Adrenal gland (tissue), 12 donors: ENCODE measurements around the gene NYAP1. TPM values are rescaled to one million over a fixed set of nuclear protein-coding genes. Genes with fewer than 3 reads are reported as not detected.
"Not testable (repeated sequence)": the region's sequence is repeated elsewhere in the genome, so short reads cannot be mapped to it uniquely, and the experiment has no call there.

Experiments used
- DNase-seq, 7 donors: peaks; one replicate each; pipeline ENCODE4 v3.0.0-alpha.2; 2019 to 2020
- H3K27ac ChIP-seq, 5 donors: fragments of 200-600 bp; sonication (generic) in 4 of 5; 1 replicate in 3 of 5; 2 replicates in 2 of 5; pipeline versions ENCODE4 v1.5.1 to v1.8.0; 2016 to 2020; ENCODE audit warnings: mild to moderate bottlenecking in 1 of 5
- H3K27me3 ChIP-seq: fragments of 200-600 bp; 2 replicates; pipeline ENCODE4 v1.8.0; 2021
- H3K36me3 ChIP-seq, 2 donors: fragments of 200-600 bp; replicated peaks in 1 of 2; 1 replicate in 1 of 2; 2 replicates in 1 of 2; pipeline versions ENCODE4 v1.5.1 to v1.8.0; 2018 to 2022
- H3K4me1 ChIP-seq, 2 donors: fragments of 200-600 bp; replicated peaks in 1 of 2; 1 replicate in 1 of 2; 2 replicates in 1 of 2; pipeline versions ENCODE4 v1.5.1 to v1.8.0; 2018 to 2021
- H3K4me3 ChIP-seq, 4 donors: fragments of 200-600 bp; sonication (generic) in 3 of 4; one replicate each; pipeline ENCODE4 v1.5.1; 2016 to 2018
- H3K9me3 ChIP-seq, 3 donors: fragments of 200-600 bp; sonication (generic) in 1 of 3; replicated peaks in 1 of 3; 1 replicate in 2 of 3; 2 replicates in 1 of 3; pipeline versions ENCODE4 v1.5.1 to v1.8.0; 2016 to 2021
- POLR2A ChIP-seq, 2 donors: fragments of 450-650 bp; IDR thresholded peaks; one replicate each; pipeline ENCODE4 v1.6.1; 2017; ENCODE audit warnings: antibody characterized with exemption in 2 of 2, mild to moderate bottlenecking in 2 of 2, moderate library complexity in 1 of 2
- WGBS, 4 donors: extraction: QIAGEN DNeasy Blood & Tissue Kit in 2 of 4; methylation state at CpG; one replicate each; pipeline versions ENCODE4 v1.1.5 to v1.1.7; 2013 to 2017; 5-methylcytosine and 5-hydroxymethylcytosine counted together
- intact Hi-C, 2 donors: fragments of 100-400 bp; cut with DNase I; formaldehyde crosslinking; loops; one replicate each; pipeline versions ENCODE4 v1.14.1 to v1.15.0; 2022 to 2023
- polyA plus RNA-seq, 3 donors: library from polyadenylated mRNA; stranded (reverse); fragments of 200-250 nt in 2 of 3; fragments of 350-450 nt in 1 of 3; fragmentation: Illumina TruSeq in 1 of 3; extraction: RNeasy Lipid Tissue Mini Kit (QIAGEN cat#74804) in 1 of 3; gene quantifications; one replicate each; pipeline ENCODE4 v1.2.3, GENCODE V29; 2013 to 2014
- total RNA-seq, 9 donors: library from RNA; depleted of rRNA in 4 of 9; stranded (reverse); fragments of >200 nt in 4 of 9; fragments of 120-200 nt in 1 of 9; fragmentation: NEBNext Ultra II Directional in 1 of 9; extraction: Animal tissue kit (Norgen Biotek cat#: 25700) in 1 of 9; gene quantifications; one replicate each; pipeline versions ENCODE4 v1.1.0 to v1.2.4, GENCODE V29; 2013 to 2023
- TF ChIP-seq, protein P1 (sequence below), 6 experiments: fragments of 450-650 bp in 4 of 6; fragments of 200-600 bp in 2 of 6; sonication (generic) in 1 of 6; IDR thresholded peaks; 1 replicate in 5 of 6; 2 replicates in 1 of 6; pipeline versions ENCODE4 v1.5.1 to v1.8.0; 2016 to 2021; ENCODE audit warnings: antibody characterized with exemption in 6 of 6, mild to moderate bottlenecking in 2 of 6, moderate library complexity in 1 of 6
- donor health status: healthy with polysubstance abuse.
- donor health status: Bipolar disorder and iron deficiency.
- donor health status: DM: yes; HTN: yes; CAD: no.
- donor health status: DM: no; HTN: no; CAD: no.
- donor health status: DM: no; HTN: no; CAD: no.
- donor health status: DM: yes; HTN: yes; CAD: no.

NYAP1 gene
- total and polyA plus RNA-seq, 12 donors: 0.79 to 26.1 (median 3.2) TPM; not detected in 1

DNA sequence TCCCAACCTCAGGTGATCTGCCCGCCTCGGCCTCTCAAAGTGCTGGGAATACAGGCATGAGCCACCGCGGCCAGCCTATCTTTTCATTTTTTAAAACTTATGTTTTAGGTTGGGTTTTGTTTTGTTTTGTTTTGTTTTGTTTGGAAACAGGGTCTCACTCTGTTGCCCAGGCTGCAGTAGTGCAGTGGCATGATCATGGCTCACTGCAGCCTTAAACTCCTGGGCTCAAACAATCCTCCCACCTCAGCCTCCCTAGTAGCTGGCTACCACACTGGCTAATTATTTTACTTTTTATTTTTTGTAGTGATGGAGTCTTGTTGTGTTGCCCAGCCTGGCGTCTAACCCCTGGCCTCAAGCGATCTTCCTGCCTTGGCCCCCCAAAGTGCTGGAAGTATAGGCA is 35.9 kb downstream of the NYAP1 start:
- intact Hi-C loops: no loop called here
- H3K9me3 ChIP-seq: no peaks in the 10 kb centered on the region
- no peaks in the 10 kb centered on the region for H3K27me3 ChIP-seq
- TF ChIP-seq POLR2A (IDR thresholded peaks at IDR 0.05): no peak
- TF ChIP-seq, protein P1, sequence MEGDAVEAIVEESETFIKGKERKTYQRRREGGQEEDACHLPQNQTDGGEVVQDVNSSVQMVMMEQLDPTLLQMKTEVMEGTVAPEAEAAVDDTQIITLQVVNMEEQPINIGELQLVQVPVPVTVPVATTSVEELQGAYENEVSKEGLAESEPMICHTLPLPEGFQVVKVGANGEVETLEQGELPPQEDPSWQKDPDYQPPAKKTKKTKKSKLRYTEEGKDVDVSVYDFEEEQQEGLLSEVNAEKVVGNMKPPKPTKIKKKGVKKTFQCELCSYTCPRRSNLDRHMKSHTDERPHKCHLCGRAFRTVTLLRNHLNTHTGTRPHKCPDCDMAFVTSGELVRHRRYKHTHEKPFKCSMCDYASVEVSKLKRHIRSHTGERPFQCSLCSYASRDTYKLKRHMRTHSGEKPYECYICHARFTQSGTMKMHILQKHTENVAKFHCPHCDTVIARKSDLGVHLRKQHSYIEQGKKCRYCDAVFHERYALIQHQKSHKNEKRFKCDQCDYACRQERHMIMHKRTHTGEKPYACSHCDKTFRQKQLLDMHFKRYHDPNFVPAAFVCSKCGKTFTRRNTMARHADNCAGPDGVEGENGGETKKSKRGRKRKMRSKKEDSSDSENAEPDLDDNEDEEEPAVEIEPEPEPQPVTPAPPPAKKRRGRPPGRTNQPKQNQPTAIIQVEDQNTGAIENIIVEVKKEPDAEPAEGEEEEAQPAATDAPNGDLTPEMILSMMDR (IDR thresholded peaks at IDR 0.05): no peak
- no peak overlapping the region for H3K27ac ChIP-seq
- no peak overlapping the region for H3K4me3 ChIP-seq
- peaks cover 0 to 4% of the 10 kb centered on the region in 2 donors for H3K4me1 ChIP-seq
- no peak for DNase-seq
- WGBS, 4 donors: 83 to 96% (median 90%) methylated on average over 6 of the region's 6 CpGs
- H3K36me3 ChIP-seq: no peaks in the 10 kb centered on the region

DNA sequence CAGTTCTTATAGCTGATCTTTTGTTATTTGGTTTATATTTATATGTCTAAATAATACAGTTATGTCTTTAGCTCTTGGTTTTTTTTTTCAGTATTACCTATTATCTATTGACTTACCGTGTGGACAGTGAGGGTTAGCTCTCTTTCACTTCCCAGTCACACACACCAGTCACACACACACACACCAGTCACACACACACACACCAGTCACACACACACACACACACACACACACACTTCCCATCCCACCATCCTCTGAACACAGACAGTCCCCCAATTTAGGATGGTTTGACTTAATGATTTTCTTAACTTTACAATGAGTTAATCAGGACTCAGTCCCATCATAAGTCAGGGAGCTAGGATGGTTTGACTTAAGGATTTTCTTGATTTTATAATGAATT is 36.4 kb downstream of the NYAP1 start:
- DNase-seq: no peak
- H3K4me1 ChIP-seq: peaks cover 0 to 1% of the 10 kb centered on the region in 2 donors
- no peaks in the 10 kb centered on the region for H3K36me3 ChIP-seq
- no peak for TF ChIP-seq POLR2A (IDR thresholded peaks at IDR 0.05)
- TF ChIP-seq, protein P1 (IDR thresholded peaks at IDR 0.05): no peak
- intact Hi-C loops: no loop called here
- H3K4me3 ChIP-seq: no peak overlapping the region
- H3K27ac ChIP-seq: no peak overlapping the region
- H3K27me3 ChIP-seq: no peaks in the 10 kb centered on the region
- 20 to 27% (median 25%) methylated on average over 1 of the region's 1 CpG for WGBS, 4 donors
- H3K9me3 ChIP-seq: no peaks in the 10 kb centered on the region

DNA sequence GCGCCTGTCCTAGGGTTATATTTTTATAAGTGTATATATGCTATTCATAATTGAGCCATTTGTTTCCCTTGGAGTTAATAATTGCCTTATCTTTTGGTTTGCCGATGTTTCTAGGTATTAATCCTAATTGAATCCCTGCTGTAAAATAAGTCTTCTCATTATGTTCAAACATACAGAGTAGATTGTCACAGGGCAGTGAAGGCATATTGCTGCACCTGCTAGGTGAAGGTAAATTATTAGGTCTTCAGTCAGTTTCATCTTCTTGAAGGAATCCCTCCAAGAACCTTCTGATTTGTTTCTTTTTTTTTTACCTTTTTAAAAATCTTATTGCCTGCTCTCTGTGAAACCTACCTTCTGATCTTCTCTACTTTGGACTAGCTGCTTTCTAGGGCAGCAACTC is 37.3 kb downstream of the NYAP1 start:
- TF ChIP-seq, protein P1 (IDR thresholded peaks at IDR 0.05): no peak
- TF ChIP-seq POLR2A (IDR thresholded peaks at IDR 0.05): no peak
- intact Hi-C loops: no loop called here
- H3K9me3 ChIP-seq: no peaks in the 10 kb centered on the region
- no peaks in the 10 kb centered on the region for H3K27me3 ChIP-seq
- H3K4me1 ChIP-seq: no peaks in the 10 kb centered on the region
- H3K36me3 ChIP-seq: no peaks in the 10 kb centered on the region
- 88 to 100% (median 94%) methylated on average over 2 of the region's 2 CpGs for WGBS, 4 donors
- no peak overlapping the region for H3K27ac ChIP-seq
- no peak for DNase-seq
- no peak overlapping the region for H3K4me3 ChIP-seq

DNA sequence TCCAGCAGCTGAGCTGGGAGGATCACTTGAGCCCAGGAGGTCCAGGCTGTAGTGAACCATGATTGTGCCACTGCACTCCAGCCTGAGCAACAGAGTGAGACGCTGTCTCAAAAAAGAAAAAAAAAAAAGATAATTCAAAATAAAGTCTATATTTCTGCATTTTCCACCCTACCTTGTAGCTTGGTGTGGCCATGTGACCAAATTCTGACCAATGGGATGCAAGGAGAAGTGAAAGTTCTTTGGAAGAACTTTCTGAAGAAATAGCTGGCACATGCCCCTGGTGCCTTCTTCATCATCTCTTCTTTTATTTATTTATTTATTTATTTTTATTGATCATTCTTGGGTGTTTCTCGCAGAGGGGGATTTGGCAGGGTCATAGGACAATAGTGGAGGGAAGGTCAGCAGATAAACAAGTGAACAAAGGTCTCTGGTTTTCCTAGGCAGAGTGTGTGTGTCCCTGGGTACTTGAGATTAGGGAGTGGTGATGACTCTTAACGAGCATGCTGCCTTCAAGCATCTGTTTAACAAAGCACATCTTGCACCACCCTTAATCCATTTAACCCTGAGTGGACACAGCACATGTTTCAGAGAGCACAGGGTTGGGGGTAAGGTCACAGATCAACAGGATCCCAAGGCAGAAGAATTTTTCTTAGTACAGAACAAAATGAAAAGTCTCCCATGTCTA is 38.3 kb downstream of the NYAP1 start:
- intact Hi-C loops, H3K9me3 ChIP-seq: not testable (repeated sequence)

DNA sequence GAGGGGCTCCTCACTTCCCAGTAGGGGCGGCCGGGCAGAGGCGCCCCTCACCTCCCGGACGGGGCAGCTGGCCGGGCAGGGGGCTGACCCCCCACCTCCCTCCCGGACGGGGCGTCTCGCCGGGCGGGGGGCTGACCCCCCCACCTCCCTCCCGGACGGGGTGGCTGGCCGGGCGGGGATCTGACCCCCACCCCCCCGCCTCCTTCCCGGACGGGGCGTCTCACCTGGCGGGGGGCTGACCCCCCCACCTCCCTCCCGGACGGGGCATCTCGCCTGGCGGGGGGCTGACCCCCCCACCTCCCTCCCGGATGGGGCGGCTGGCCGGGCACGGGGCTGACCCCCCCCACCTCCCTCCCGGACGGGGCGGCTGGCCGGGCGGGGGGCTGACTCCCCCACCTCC is 39.5 kb downstream of the NYAP1 start:
- H3K36me3 ChIP-seq, H3K27me3 ChIP-seq, intact Hi-C loops, H3K9me3 ChIP-seq, H3K27ac ChIP-seq, H3K4me1 ChIP-seq, H3K4me3 ChIP-seq, DNase-seq: not testable (repeated sequence)
- 88% methylated on average over 20 to 23 of the region's 34 CpGs; no CpG with 5 or more reads in 2 of the 4 donors for WGBS, 4 donors

More for the DNA sequence above, 38.3 kb downstream of the NYAP1 start:
- WGBS, 4 donors: 68 to 93% (median 78%) methylated on average over 2 of the region's 3 CpGs
- DNase-seq: peak in 1 of 7 donors; percentile 47
- H3K4me3 ChIP-seq, H3K36me3 ChIP-seq, H3K27me3 ChIP-seq, H3K27ac ChIP-seq, H3K4me1 ChIP-seq: not testable (repeated sequence)

DNA sequence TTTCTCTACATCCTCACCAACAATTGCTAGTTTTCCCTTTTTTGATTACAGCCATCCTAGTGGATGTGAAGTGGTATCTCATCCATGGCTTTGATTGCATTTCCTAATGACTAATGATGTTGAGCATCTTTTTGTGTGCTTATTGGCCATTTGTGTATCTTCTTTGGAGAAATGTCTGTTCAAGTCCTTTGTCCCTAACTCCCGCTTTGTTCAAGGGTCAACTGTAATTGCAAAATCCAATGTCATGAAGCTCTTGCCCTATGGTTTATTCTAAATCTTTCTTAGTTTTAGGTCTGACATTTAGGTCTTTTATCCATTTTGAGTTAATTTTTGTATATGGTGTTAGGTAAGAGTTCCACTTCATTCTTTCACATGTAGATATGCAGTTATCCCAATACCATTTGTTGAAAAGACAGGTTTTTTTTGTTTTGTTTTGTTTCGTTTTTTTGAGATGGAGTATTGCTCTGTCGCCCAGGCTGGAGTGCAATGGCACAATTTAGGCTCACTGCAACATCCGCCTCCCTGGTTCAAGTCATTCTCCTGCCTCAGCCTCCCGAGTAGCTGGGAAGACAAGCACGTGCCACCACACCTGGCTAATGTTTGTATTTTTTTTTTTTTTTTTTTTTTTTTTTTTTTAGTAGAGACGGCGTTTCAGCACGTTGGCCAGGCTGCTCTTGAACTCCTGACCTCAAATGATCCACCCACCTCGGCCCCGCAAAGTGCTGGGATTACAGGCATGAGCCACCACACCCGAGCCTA is 44.6 kb downstream of the NYAP1 start:
- H3K36me3 ChIP-seq, H3K4me1 ChIP-seq, H3K27ac ChIP-seq, H3K27me3 ChIP-seq, intact Hi-C loops, H3K4me3 ChIP-seq, H3K9me3 ChIP-seq, DNase-seq: not testable (repeated sequence)
- 67 to 85% (median 81%) methylated on average over 11 to 12 of the region's 12 CpGs for WGBS, 4 donors
